ENCODE data around the gene MLLT11. TPM values are rescaled to one million over a fixed set of nuclear protein-coding genes. Genes with fewer than 3 reads are reported as not detected.

MLLT11 gene
- polyA plus RNA-seq, 3 donors, result 0.38 to 0.93 (median 0.40) TPM

- H3K27ac Mint-ChIP-seq, result peak within 1 kb of the TSS; percentile 98 to 100 (median 99)
- H3K9ac ChIP-seq (ENCODE audit: insufficient read depth, low read length, poor library complexity, severe bottlenecking), result peak within 1 kb of the TSS; percentile 97
- peak; percentile 84 to 90 (median 89) for DNase-seq
- peaks cover 34 to 38% of the 10 kb centered on the region in 2 donors for H3K36me3 Mint-ChIP-seq
- H3K4me1 Mint-ChIP-seq, result peaks cover 51% of the 10 kb centered on the region
- intact Hi-C loops (cut with micrococcal nuclease), result loop anchor here in 1 of 2 donors (5.0 kb wide), 2 partner anchors 37 to 52 kb away; partner anchors contain the start of genes MINDY1 and PRUNE1
- TF ChIP-seq CTCF (IDR thresholded peaks at IDR 0.05), result peak; percentile 98
- under 1% methylated on average over 44 of the region's 58 CpGs for WGBS (ENCODE audit: insufficient coverage)
- H3K27me3 ChIP-seq (ENCODE audit: control insufficient read depth in 2 of 2, insufficient read depth in 2 of 2, low read length in 2 of 2), result no peaks in the 10 kb centered on the region
- peaks cover 42 to 50% of the 10 kb centered on the region in 2 donors for H3K4me1 ChIP-seq (ENCODE audit: control insufficient read depth in 1 of 2, insufficient read depth in 2 of 2, low read length in 2 of 2)
- peaks cover 57% of the 10 kb centered on the region for H3K79me2 ChIP-seq (ENCODE audit: insufficient read depth, low read length)
- H3K4me3 ChIP-seq (replicated peaks in 1 of 3; ENCODE audit: low read depth in 2 of 3, low read length in 3 of 3), result peak within 1 kb of the TSS; percentile 79 to 99 (median 99)
- peaks cover 18 to 23% of the 10 kb centered on the region in 2 donors for H3K36me3 ChIP-seq (replicated peaks in 1 of 2; ENCODE audit: control insufficient read depth in 1 of 2, insufficient read depth in 2 of 2, low read length in 2 of 2)
- peak within 1 kb of the TSS; percentile 93 to 94 for H3K27ac ChIP-seq (ENCODE audit: low read depth in 1 of 2, low read length in 2 of 2)
- H2AFZ ChIP-seq (ENCODE audit: insufficient read depth, low read depth, low read length, poor library complexity, severe bottlenecking), result peak within 1 kb of the TSS; percentile 83
- no peaks in the 10 kb centered on the region for H3K9me3 ChIP-seq (replicated peaks in 1 of 2; ENCODE audit: control insufficient read depth in 1 of 2, insufficient read depth in 1 of 2, low read length in 2 of 2)
- peaks cover 2 to 5% (median 2%) of the 10 kb centered on the region in 3 donors for H3K27me3 Mint-ChIP-seq (ENCODE audit: low read depth in 3 of 3)
- peak within 1 kb of the TSS; percentile 89 for H3K4me2 ChIP-seq (replicated peaks; ENCODE audit: extremely low read depth, low read length, poor library complexity, severe bottlenecking)
- H4K20me1 ChIP-seq (ENCODE audit: insufficient read depth, low read length), result peaks cover 49% of the 10 kb centered on the region
- H3K4me3 Mint-ChIP-seq, result peak within 1 kb of the TSS; percentile 99
- no peaks in the 10 kb centered on the region for H3K9me3 Mint-ChIP-seq
Measured at GRCh38 chr1:151059109-151060006, 839 bp upstream of the MLLT11 start, which contains the start of gene CDC42SE1. TSS of gene CDC42SE1 (minus strand) at chr1:151059622. CDS start at chr1:151055730, 3,892 bp downstream.

GRCh38 chr1:151060657-151061421, 642 bp downstream of the MLLT11 start:
- no peak overlapping the region for H3K9ac ChIP-seq (ENCODE audit: insufficient read depth, low read length, poor library complexity, severe bottlenecking)
- peak overlapping the region in 1 of 3 experiments; percentile 99 for H3K4me3 ChIP-seq (replicated peaks in 1 of 3; ENCODE audit: low read depth in 2 of 3, low read length in 3 of 3)
- peaks cover 34 to 37% of the 10 kb centered on the region in 2 donors for H3K4me1 ChIP-seq (ENCODE audit: control insufficient read depth in 1 of 2, insufficient read depth in 2 of 2, low read length in 2 of 2)
- intact Hi-C loops (cut with micrococcal nuclease), result no loop called here
- no peaks in the 10 kb centered on the region for H3K9me3 ChIP-seq (replicated peaks in 1 of 2; ENCODE audit: control insufficient read depth in 1 of 2, insufficient read depth in 1 of 2, low read length in 2 of 2)
- peak overlapping the region; percentile 89 for H3K4me2 ChIP-seq (replicated peaks; ENCODE audit: extremely low read depth, low read length, poor library complexity, severe bottlenecking)
- no peak for TF ChIP-seq CTCF (IDR thresholded peaks at IDR 0.05)
- whole genome bisulfite sequencing (ENCODE audit: insufficient coverage), result 60% methylated on average over 1 of the region's 4 CpGs
- DNase-seq, result no peak
- H3K27me3 Mint-ChIP-seq (ENCODE audit: low read depth in 3 of 3), result peaks cover 2 to 5% (median 2%) of the 10 kb centered on the region in 3 donors
- peak overlapping the region in 6 of 7 donors; percentile 21 to 65 (median 25) for H3K27ac Mint-ChIP-seq
- no peak overlapping the region for H3K27ac ChIP-seq (ENCODE audit: low read depth in 1 of 2, low read length in 2 of 2)
- H3K4me1 Mint-ChIP-seq, result peaks cover 39% of the 10 kb centered on the region
- peak overlapping the region; percentile 83 for H2AFZ ChIP-seq (ENCODE audit: insufficient read depth, low read depth, low read length, poor library complexity, severe bottlenecking)
- H3K4me3 Mint-ChIP-seq, result peak overlapping the region; percentile 99
- peaks cover 42% of the 10 kb centered on the region for H3K79me2 ChIP-seq (ENCODE audit: insufficient read depth, low read length)
- no peaks in the 10 kb centered on the region for H3K27me3 ChIP-seq (ENCODE audit: control insufficient read depth in 2 of 2, insufficient read depth in 2 of 2, low read length in 2 of 2)
- H3K36me3 ChIP-seq (replicated peaks in 1 of 2; ENCODE audit: control insufficient read depth in 1 of 2, insufficient read depth in 2 of 2, low read length in 2 of 2), result peaks cover 4 to 8% of the 10 kb centered on the region in 2 donors
- no peaks in the 10 kb centered on the region for H3K9me3 Mint-ChIP-seq
- peaks cover 34% of the 10 kb centered on the region for H4K20me1 ChIP-seq (ENCODE audit: insufficient read depth, low read length)
- H3K36me3 Mint-ChIP-seq, result peaks cover 19 to 24% of the 10 kb centered on the region in 2 donors

Data from CD14-positive monocyte (primary cell).